ENCODE data around the gene TFEC.

GRCh38 chr7:115953592-115954255 lies 76.8 kb downstream of the TFEC start:
- no peak for TF ChIP-seq CTCF (IDR thresholded peaks at IDR 0.05; ENCODE audit: low read depth, low read length, missing input control)
- TF ChIP-seq RAD21 (IDR thresholded peaks at IDR 0.05): no peak
- TF ChIP-seq JUND (IDR thresholded peaks at IDR 0.05): no peak
- TF ChIP-seq EGR1 (IDR thresholded peaks at IDR 0.05; ENCODE audit: low read depth in 2 of 2): no peak
- TF ChIP-seq REST (IDR thresholded peaks at IDR 0.05): no peak
- TF ChIP-seq, protein P1, sequence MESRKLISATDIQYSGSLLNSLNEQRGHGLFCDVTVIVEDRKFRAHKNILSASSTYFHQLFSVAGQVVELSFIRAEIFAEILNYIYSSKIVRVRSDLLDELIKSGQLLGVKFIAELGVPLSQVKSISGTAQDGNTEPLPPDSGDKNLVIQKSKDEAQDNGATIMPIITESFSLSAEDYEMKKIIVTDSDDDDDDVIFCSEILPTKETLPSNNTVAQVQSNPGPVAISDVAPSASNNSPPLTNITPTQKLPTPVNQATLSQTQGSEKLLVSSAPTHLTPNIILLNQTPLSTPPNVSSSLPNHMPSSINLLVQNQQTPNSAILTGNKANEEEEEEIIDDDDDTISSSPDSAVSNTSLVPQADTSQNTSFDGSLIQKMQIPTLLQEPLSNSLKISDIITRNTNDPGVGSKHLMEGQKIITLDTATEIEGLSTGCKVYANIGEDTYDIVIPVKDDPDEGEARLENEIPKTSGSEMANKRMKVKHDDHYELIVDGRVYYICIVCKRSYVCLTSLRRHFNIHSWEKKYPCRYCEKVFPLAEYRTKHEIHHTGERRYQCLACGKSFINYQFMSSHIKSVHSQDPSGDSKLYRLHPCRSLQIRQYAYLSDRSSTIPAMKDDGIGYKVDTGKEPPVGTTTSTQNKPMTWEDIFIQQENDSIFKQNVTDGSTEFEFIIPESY (IDR thresholded peaks at IDR 0.05): no peak
- TF ChIP-seq HNF4A (conservative IDR thresholded peaks at IDR 0.05): no peak

Measured in liver (tissue), 3 donors.